T-helper 1 cell treated with Interleukin-12 subunit alpha and Interleukin-12 subunit beta and Interleukin-4 antibody, amounts not matched to agents 30 μg/mL and 1 μg/mL, for 36 hours (primary cell): ENCODE results near the gene ATP5PB.

ENCODE experiments used
- H3K27ac Mint-ChIP-seq: one replicate; pipeline ENCODE4 v1.8.0; 2021; ENCODE audit warnings: mild to moderate bottlenecking, mixed read lengths
- H3K27me3 Mint-ChIP-seq: one replicate; pipeline ENCODE4 v1.8.0; 2021; ENCODE audit warnings: low read depth, mixed read lengths
- H3K36me3 Mint-ChIP-seq: one replicate; pipeline ENCODE4 v1.8.0; 2021; ENCODE audit warnings: low read depth, mixed read lengths
- H3K4me1 Mint-ChIP-seq: one replicate; pipeline ENCODE4 v1.8.0; 2021; ENCODE audit warnings: low read depth, mixed read lengths
- H3K4me3 Mint-ChIP-seq: one replicate; pipeline ENCODE4 v1.8.0; 2021; ENCODE audit warnings: mild to moderate bottlenecking, moderate library complexity, mixed read lengths
- H3K9me3 Mint-ChIP-seq: one replicate; pipeline ENCODE4 v1.8.0; 2021; ENCODE audit warnings: mixed read lengths

The ATP5PB gene, protein sequence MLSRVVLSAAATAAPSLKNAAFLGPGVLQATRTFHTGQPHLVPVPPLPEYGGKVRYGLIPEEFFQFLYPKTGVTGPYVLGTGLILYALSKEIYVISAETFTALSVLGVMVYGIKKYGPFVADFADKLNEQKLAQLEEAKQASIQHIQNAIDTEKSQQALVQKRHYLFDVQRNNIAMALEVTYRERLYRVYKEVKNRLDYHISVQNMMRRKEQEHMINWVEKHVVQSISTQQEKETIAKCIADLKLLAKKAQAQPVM

DNA sequence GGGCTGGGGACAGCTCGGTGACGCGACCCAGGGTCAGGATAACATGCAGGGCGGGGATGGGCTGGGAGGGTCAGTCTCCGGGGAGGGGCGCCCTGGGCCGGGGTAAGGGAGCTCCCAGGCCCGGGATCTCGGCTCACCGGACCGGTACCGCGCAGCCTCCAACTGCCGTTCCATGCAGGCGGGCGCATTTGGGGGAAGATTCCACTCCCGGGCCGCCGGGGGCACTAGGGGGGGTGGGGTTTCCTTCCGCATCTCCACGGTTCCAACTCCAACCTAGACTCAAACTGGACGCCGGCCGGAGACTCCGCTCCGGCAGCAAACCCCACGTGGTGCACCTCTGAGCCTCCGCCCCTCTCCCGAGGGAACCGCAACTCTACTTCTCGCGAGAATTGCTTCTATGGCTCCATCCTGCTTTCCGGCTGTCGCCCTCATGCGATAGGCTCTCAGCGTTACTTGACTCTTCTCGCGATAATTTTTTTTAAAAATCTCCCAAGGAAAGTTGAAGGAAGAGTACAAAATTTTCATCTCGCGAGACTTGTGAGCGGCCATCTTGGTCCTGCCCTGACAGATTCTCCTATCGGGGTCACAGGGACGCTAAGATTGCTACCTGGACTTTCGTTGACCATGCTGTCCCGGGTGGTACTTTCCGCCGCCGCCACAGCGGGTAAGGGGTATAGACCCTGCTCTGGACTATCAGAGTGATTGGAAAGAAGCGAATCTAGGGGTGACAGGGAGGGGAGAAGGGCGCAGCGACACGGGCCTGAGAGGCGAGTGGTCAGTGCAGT is at the start of gene ATP5PB, which contains the start of gene WDR77:
ATP5PB (plus strand) TSS at position 547 of the 785 bp plus-strand sequence; CDS start at position 625, 78 bp downstream.
WDR77 (minus strand) TSS at position 339 of the 785 bp plus-strand sequence; CDS start at position 252, 87 bp downstream.
- peaks cover 60% of the 10 kb centered on the region for H3K4me1 Mint-ChIP-seq
- no peaks in the 10 kb centered on the region for H3K9me3 Mint-ChIP-seq
- peak within 1 kb of the TSS; percentile 91 for H3K27ac Mint-ChIP-seq
- no peaks in the 10 kb centered on the region for H3K27me3 Mint-ChIP-seq
- H3K36me3 Mint-ChIP-seq: peaks cover 39% of the 10 kb centered on the region
- H3K4me3 Mint-ChIP-seq: peak within 1 kb of the TSS; percentile 100

- H3K27ac Mint-ChIP-seq: no peak overlapping the region
- H3K9me3 Mint-ChIP-seq: peaks cover 5% of the 10 kb centered on the region
- no peak overlapping the region for H3K4me3 Mint-ChIP-seq
- peaks cover 4% of the 10 kb centered on the region for H3K4me1 Mint-ChIP-seq
- H3K36me3 Mint-ChIP-seq: no peaks in the 10 kb centered on the region
- H3K27me3 Mint-ChIP-seq: peaks cover 72% of the 10 kb centered on the region
Measured at GRCh38 chr1:111399792-111400610, 49.3 kb upstream of the ATP5PB start.

DNA sequence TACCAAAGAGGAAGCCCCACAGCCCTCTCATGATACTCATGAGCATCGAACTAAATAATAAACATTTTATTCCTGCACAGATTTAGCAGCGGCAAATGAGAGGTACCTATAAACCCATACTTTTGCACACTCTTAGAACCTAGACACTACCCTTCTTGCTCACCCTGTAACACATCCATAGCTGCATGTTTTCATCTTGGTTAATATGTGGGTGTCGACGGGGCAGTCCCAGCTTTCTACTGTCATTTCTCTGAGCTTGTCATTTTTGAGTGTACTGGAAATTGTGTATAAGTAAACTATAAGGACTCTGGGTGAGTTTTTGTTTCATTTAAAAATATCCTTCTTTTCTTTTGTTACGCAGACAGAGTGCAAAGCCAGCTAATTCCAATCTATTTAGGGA is 47.2 kb upstream of the ATP5PB start:
- H3K27me3 Mint-ChIP-seq: peaks cover 61% of the 10 kb centered on the region
- H3K9me3 Mint-ChIP-seq: peaks cover 5% of the 10 kb centered on the region
- H3K4me3 Mint-ChIP-seq: no peak overlapping the region
- H3K4me1 Mint-ChIP-seq: peaks cover 16% of the 10 kb centered on the region
- H3K36me3 Mint-ChIP-seq: no peaks in the 10 kb centered on the region
- H3K27ac Mint-ChIP-seq: no peak overlapping the region

DNA sequence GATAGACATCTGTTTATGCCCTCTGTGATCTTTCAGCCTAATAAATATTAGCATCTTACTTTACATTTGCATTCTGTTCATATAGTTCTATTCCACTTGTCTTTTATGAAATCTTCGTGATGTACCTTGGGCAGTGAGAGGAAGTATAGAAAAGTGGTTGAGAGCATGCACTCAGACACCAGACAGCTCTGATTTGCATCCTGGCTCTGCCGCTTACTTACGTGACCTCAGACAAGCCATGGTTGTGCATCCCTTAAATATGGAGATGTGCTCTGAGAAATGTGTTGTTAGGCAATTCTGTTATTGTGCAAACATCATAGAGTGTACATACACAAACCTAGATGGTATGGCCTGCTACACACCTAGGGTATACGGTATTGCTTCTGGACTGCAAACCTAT is 44.7 kb upstream of the ATP5PB start:
- Mint-ChIP-seq H3K4me3 (no peak overlapping the region), H3K9me3 (no peaks in the 10 kb centered on the region), H3K4me1 (peaks cover 19% of the 10 kb centered on the region), H3K27me3 (peaks cover 47% of the 10 kb centered on the region), H3K36me3 (no peaks in the 10 kb centered on the region), H3K27ac (no peak overlapping the region)

GRCh38 chr1:111406321-111406768 is 42.9 kb upstream of the ATP5PB start:
- no peak overlapping the region for H3K4me3 Mint-ChIP-seq
- peaks cover 42% of the 10 kb centered on the region for H3K27me3 Mint-ChIP-seq
- no peaks in the 10 kb centered on the region for H3K36me3 Mint-ChIP-seq
- H3K9me3 Mint-ChIP-seq: no peaks in the 10 kb centered on the region
- peaks cover 15% of the 10 kb centered on the region for H3K4me1 Mint-ChIP-seq
- H3K27ac Mint-ChIP-seq: peak overlapping the region; percentile 2

- H3K27me3 Mint-ChIP-seq: peaks cover 44% of the 10 kb centered on the region
- H3K4me3 Mint-ChIP-seq: no peak overlapping the region
- H3K9me3 Mint-ChIP-seq: no peaks in the 10 kb centered on the region
- no peak overlapping the region for H3K27ac Mint-ChIP-seq
- peaks cover 15% of the 10 kb centered on the region for H3K4me1 Mint-ChIP-seq
- no peaks in the 10 kb centered on the region for H3K36me3 Mint-ChIP-seq
Measured at GRCh38 chr1:111407301-111407700, 42.0 kb upstream of the ATP5PB start.

GRCh38 chr1:111412839-111413238 is 36.4 kb upstream of the ATP5PB start:
- H3K36me3 Mint-ChIP-seq: no peaks in the 10 kb centered on the region
- peaks cover 27% of the 10 kb centered on the region for H3K27me3 Mint-ChIP-seq
- H3K4me1 Mint-ChIP-seq: no peaks in the 10 kb centered on the region
- no peak overlapping the region for H3K27ac Mint-ChIP-seq
- no peak overlapping the region for H3K4me3 Mint-ChIP-seq
- H3K9me3 Mint-ChIP-seq: no peaks in the 10 kb centered on the region

- Mint-ChIP-seq H3K27me3 (peaks cover 23% of the 10 kb centered on the region), H3K4me3 (no peak overlapping the region), H3K36me3 (no peaks in the 10 kb centered on the region), H3K4me1 (no peaks in the 10 kb centered on the region), H3K27ac (no peak overlapping the region), H3K9me3 (no peaks in the 10 kb centered on the region)
Measured at GRCh38 chr1:111414756-111415155, 34.5 kb upstream of the ATP5PB start.

- no peaks in the 10 kb centered on the region for H3K9me3 Mint-ChIP-seq
- H3K27ac Mint-ChIP-seq: no peak overlapping the region
- no peak overlapping the region for H3K4me3 Mint-ChIP-seq
- H3K4me1 Mint-ChIP-seq: no peaks in the 10 kb centered on the region
- H3K27me3 Mint-ChIP-seq: peaks cover 19% of the 10 kb centered on the region
- no peaks in the 10 kb centered on the region for H3K36me3 Mint-ChIP-seq
Measured at GRCh38 chr1:111415461-111415860, 33.8 kb upstream of the ATP5PB start.

DNA sequence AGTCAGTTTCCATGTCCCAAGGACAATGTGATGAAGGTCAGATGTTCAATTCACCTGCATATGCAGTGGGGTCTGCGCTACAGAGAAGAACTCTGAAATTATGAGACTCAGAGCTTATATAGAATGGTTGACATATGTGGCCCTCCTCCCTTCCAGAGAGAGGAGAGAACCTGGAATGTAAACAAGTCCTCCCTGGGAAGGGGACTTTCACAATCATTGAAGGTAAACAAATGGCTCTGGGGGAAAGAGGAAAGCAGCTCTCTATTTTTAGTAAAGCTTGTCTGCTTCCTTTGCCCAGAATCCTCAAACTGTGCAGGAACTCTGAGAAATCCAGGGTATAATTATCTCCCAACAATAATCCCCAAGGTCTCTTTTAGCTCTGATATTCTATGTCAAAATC is 31.5 kb upstream of the ATP5PB start:
- Mint-ChIP-seq H3K27me3 (peaks cover 13% of the 10 kb centered on the region), H3K27ac (no peak overlapping the region), H3K4me1 (no peaks in the 10 kb centered on the region), H3K9me3 (no peaks in the 10 kb centered on the region), H3K36me3 (no peaks in the 10 kb centered on the region), H3K4me3 (no peak overlapping the region)

DNA sequence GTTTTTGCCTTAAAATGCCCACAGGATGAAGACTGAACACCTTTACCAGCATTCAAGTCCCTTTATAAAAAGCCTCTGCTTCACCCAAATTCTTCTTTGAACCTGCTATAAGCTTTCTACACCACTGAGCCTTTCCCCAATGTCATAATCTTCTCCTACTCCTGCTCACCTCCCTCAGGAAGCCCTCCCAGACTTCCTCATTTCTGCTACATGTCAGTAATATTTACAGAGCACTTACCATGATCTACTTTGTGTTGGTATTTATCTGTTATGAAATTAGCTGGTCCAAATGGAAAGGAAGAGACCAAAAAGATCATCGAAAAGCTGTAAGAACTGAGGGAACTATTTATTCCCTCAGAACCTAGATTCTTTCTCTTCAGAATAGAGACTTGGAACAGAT is 30.2 kb upstream of the ATP5PB start:
- Mint-ChIP-seq H3K4me1 (no peaks in the 10 kb centered on the region), H3K9me3 (no peaks in the 10 kb centered on the region), H3K4me3 (no peak overlapping the region), H3K27me3 (peaks cover 10% of the 10 kb centered on the region), H3K27ac (no peak overlapping the region), H3K36me3 (no peaks in the 10 kb centered on the region)

GRCh38 chr1:111420377-111420776 is 28.9 kb upstream of the ATP5PB start:
- no peak overlapping the region for H3K27ac Mint-ChIP-seq
- H3K36me3 Mint-ChIP-seq: no peaks in the 10 kb centered on the region
- H3K4me1 Mint-ChIP-seq: no peaks in the 10 kb centered on the region
- H3K27me3 Mint-ChIP-seq: peaks cover 10% of the 10 kb centered on the region
- no peak overlapping the region for H3K4me3 Mint-ChIP-seq
- H3K9me3 Mint-ChIP-seq: no peaks in the 10 kb centered on the region

- peaks cover 19% of the 10 kb centered on the region for H3K27me3 Mint-ChIP-seq
- no peak overlapping the region for H3K27ac Mint-ChIP-seq
- H3K9me3 Mint-ChIP-seq: no peaks in the 10 kb centered on the region
Measured at GRCh38 chr1:111422546-111423391, 26.5 kb upstream of the ATP5PB start.

GRCh38 chr1:111424281-111424680 is 25.0 kb upstream of the ATP5PB start:
- no peak overlapping the region for H3K4me3 Mint-ChIP-seq
- no peak overlapping the region for H3K27ac Mint-ChIP-seq
- H3K27me3 Mint-ChIP-seq: peaks cover 16% of the 10 kb centered on the region
- no peaks in the 10 kb centered on the region for H3K36me3 Mint-ChIP-seq
- H3K9me3 Mint-ChIP-seq: no peaks in the 10 kb centered on the region
- no peaks in the 10 kb centered on the region for H3K4me1 Mint-ChIP-seq

More at GRCh38 chr1:111422546-111423391, 26.5 kb upstream of the ATP5PB start:
- Mint-ChIP-seq H3K4me1 (no peaks in the 10 kb centered on the region), H3K36me3 (no peaks in the 10 kb centered on the region), H3K4me3 (no peak overlapping the region)
